ENCODE measurements around the gene GPX4.
"Not testable (repeated sequence)": the region's sequence is repeated elsewhere in the genome, so short reads cannot be mapped to it uniquely, and the experiment has no call there.

Gene GPX4

DNA sequence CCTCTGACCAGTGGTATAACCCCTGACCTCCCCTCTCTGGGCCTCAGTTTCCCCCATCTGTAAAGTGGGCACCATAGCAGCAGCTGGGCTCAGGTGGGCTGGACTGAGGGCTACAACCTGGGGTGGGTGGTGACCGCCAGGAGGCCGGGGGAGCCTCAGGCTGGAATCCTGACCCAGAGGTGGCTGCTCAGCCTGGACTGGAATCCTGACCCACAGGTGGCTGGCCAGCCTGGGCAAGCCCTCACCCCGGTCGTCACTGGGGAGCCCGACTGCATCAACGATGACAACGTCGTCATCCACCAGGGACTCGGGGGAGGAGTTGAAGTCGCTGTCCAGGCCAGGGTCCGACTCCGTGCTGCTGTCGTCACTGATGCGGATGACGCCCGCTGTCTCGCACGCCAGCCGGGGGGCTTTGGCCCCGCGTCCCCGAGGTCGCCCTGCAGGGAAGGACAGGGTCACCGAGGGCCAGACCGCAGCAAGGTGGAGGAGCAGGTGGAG lies 10.2 kb downstream of the GPX4 start:
- no peak for DNase-seq (ENCODE audit: low spot score)

DNA sequence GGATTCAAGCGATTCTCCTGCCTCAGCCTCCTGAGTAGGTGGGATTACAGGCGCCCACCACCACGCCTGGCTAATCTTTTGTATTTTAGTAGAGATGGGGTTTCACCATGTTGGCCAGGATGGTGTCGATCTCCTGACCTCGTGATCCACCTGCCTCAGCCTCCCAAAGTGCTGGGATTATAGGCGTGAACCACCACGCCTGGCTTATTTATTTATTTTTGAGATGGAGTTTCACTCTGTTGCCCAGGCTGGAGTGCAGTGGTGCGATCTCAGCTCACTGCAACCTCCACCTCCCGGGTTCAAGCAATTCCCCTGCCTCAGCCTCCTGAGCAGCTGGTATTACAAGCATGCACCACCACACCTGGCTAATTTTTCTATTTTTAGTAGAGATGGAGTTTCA lies 10.9 kb downstream of the GPX4 start:
- not testable (repeated sequence) for DNase-seq (ENCODE audit: low spot score)

DNA sequence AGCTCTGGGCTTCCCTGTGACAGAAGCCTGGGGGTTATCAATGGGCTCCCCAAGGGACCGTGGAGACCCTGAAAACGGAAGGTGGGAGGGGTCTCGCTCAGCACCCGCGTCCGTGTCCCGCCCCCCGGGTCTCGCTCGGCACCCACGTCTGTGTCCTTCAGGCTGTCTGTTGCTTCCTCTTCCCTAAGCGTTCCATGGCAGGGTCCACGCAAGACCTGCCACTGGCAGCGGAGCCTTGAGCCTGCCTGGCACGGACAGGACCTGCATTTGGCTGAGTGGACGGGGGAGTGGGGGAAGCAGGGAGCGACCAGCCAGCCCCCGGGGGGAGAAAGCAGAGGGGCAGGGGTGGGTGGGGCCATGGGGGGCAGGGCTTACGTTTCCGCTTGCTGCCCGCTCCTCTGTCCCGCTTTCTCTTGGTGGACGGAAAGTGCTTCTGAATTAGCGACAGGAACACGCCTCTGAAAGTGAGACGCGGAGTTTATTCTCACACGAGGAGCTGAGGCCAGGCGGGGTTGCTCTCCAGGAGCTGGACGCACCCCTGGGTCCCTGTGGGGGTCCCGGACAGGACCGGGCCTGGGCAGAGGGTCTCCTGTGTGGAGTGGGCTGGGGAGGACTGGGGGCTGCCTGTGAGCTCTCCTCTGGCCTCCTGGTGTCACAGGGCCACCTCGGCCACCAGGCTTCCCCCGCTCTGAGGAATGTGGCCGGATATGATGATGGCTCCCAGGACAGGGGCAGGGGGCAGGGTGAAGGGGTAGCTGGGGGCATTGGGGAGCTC lies 12.0 kb downstream of the GPX4 start:
- no peak for DNase-seq (ENCODE audit: low spot score)

DNA sequence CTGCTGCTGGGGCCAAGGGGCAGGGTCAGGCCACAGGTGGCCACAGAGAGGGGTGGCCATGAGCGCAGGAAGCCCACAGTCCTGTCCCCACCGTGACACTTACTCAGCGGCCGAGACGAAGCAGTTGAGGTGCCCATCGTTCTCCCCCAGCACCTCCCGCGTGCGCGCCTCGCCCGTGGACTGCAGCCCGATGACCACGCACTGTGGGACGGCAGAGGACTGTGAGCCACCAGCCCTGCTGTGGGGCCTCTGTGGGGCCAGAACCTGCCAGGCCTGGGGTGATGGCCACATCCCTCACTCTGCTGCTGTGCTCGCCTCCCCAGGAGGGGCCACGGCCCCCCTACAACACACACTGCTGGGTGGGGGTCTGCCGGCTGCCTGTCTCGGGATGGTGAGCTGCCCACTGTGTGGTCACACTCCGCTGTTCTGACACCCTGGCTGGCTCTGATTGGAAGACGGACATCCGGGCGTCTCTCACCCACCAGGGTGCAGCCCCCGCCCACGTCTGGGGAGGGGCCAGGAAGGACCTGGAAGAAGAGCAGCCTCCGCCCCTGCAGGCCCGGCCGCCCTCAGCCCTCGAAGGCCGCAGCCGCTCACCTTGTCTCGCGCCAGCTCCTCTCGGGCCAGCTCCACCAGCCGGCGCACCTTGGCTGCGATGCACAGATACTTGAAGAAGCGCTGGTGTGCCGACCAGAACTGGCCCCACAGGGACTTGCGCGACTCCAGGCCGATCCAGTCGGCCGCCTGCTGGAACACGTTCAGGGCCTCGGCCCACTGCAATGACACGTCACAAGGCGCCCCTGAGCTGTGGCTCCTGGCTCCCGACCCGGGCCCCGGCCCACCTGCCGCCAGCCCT lies 13.2 kb downstream of the GPX4 start:
- DNase-seq (ENCODE audit: low spot score), result no peak

DNA sequence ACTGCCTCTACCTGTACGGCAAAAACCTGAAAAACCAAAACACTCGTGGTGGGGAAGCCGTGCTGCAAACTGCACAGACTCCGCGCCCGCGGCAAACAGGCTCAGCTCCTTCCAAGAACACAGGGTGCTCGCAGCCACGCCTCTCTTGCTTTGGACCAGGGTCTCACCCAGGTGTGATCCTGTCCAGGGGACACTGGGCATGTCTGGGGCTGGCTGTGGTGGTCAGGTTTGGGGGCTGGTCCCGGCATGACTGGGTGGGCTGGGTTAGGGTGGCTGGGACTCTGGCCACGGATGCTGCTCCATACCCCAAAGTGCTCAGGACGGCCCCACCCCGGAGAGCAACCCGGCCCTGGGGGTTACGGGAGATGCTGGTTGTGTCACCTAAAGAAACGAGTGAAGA lies 13.9 kb downstream of the GPX4 start:
- no peak for DNase-seq (ENCODE audit: low spot score)

DNA sequence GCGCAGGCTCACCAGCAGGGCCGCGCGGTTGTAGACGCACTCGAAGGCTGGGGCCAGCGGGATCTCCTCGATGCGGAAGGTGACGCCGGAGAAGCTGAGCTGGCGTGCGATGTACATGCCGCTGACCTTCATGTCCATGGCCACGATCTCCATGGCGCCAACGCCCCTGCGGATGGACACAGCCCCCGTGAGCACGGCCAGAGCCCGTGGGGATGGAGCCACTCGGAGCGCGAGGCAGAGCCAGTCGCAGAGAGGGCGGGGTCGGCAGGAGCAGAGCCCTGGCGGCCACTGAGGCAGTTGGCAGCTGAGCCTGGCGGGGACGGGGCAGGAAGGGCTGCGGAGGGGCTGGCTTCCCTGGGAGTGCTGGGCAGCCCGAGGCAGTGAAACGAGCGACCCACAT lies 15.2 kb downstream of the GPX4 start:
- DNase-seq (ENCODE audit: low spot score), result no peak

DNA sequence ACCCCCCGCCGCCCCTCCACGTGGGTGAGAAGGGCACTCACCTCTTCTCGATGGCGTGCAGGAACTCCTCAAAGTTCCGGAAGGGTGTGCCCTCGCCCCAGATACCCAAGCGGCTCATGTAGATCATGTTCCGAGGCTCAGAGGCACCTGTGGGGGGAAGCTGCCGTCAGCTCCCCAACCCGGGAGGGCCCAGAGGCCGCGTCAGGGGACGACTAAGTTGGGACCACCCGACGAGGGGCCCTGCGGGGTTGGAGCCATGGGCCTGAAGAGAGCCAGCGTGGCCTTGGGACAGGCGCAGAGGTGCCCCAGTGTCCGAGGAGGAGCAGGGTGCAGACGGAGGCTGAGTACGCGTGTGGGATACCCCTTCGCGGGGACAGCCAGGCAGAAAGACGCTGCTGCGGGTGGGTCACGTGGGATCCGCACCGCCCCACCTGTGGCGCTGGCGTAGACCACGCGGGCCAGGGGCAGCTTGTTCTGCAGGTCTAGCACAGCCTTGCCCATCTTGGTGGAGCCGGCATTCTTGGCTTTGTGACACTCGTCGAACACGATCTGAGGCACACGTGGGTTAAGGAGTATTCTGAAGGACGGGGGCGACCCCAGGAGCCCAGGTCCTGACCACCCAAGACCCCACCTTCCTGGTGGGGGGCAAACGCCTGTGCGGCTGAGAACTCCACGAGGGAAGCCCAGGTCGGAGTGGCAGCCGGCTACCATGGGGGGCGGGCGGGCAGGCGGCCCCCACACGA lies 15.9 kb downstream of the GPX4 start:
- no peak for DNase-seq (ENCODE audit: low spot score)

DNA sequence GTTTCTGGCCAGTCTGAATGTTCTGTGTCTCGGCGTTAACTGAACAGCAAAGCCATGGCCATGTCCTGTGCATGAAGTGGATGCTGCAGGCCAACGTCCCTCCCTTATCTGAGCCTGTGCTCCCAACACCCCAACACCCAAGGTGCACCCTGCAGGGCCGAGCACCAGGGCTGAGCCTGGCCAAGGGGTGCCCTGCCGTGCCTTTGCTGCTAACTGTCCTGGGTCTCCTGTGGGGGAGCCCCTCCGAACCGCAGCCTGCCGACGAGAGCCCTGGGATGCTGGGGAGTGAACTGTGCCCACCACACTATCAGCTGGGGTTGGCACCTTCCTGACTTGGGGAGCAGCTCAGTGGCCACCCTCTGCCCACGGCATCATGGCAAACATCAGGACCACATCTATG lies 17.6 kb downstream of the GPX4 start:
- DNase-seq (ENCODE audit: low spot score), result no peak

DNA sequence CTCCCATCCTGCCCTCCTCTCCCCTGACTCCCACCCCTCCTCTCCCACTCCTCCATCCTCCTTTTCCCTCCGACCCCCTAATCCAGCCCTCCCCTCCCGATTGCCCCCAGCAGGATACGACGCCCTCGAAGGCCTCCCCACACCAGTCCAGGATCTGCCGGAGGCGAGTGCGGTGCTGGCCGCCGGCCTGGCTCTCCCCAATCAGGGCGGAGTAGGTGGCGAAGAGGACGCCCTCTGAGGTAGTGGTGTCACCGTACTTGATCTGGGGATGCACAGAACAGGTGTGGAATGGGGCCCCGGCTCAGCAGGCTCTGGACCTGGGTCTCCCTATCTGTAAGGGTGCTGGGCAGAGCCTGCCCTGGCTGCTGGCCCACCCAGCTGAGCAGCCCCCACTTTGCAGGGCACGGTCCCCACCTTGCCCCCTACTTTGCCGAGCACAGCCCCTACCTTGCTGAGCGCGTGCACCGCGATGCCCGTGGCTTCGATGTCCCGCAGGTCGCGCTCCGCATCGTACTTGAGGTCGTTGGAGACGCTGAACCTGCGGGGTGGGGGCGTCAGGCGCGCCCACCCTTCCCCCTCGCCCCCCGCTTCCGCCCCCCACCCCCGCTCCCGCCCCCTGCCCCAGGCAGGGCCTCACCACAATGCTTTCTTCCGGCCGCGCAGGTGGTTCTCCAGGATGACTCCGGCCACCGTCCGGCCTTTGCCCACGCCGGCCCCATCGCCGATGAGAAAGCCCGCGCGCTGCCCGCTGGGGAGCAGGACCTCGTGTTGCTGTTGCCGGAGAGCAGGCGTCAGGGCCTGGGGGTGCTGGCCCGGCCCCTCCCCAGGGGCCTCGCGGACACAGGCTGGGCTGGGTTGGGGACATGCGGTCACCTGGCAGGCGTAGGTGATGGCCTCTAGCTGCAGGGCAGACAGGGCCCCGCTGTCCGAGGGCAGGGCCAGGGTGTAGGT lies 18.5 kb downstream of the GPX4 start:
- DNase-seq (ENCODE audit: low spot score), result no peak

DNA sequence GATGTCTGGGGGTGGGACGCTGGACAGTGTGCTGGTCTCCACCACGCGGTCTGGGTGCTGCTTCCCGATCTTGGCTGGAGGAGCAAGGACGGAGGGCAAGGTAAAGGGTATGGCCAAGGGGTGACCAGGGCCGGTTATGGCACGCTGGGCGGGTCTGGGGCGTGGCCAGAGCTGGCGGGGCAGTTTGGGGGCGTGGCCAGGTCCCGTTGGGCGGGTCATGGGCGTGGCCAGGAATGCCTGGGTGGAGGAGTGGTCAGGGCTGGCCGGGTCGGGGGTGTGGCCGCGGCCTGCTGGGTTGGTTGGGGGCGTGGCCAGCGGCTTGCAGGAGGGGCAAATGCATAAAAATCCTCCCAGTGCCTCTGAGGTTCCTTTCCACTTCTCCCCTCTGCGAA lies 19.2 kb downstream of the GPX4 start:
- no peak for DNase-seq (ENCODE audit: low spot score)

DNA sequence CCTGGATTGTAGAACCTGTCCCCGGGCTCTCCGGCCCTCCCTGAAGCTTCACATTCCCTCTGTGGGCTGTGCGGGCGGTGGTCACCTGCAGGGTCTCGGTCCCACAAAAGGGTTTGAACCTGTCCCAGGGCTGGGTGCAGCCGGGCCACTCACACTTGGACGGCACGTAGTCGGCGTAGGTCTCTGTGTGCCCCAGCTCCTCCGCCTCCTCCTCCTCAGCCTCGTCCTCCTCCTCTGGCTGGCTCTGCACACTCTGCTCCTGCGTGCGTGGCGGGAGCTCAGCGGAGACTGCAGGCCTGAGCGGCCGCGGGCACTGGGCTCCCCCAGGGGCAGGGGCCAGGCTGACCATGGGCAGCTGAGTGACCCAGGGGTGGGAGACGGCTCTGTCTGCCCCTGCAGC lies 19.6 kb downstream of the GPX4 start:
- no peak for DNase-seq (ENCODE audit: low spot score)

DNA sequence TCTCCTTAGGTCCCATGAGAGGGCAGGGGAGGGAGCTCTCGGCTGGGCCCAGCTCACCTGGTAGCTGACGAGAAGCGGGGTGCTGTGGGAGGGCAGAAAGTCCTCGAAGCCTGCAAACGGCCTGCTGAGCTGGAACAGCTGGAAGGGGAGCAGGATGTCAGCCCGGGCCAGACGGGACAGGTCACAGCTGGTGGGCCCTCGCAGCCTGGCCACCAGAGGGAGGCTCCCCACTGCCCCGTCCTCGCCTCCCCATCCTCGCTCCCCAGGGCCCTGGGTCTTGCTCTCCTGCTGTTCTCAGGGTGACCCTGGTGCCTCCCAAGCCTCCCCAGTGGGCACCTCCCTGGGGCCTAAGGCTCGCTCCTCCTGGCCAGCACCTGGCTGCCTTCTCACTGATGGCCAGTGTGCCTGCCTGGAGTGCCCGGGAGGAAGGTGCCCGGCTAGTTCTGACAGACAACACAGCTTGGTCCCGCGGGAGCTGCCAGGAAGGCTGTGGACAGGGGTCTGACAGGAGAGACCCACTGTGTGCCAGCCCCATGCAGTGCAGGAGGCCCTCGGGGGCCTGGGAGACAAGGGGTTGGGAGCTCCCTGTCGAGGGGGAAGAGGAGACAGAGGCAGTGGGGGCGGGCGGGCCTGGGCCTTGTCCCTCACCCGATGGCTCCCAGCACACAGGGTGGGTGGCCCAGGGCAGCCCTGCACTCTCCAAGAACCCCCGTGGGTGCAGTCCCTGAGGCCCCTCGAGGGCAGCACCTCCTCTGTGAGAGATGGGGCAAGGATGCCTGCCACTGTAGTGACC lies 20.3 kb downstream of the GPX4 start:
- no peak for DNase-seq (ENCODE audit: low spot score)

DNA sequence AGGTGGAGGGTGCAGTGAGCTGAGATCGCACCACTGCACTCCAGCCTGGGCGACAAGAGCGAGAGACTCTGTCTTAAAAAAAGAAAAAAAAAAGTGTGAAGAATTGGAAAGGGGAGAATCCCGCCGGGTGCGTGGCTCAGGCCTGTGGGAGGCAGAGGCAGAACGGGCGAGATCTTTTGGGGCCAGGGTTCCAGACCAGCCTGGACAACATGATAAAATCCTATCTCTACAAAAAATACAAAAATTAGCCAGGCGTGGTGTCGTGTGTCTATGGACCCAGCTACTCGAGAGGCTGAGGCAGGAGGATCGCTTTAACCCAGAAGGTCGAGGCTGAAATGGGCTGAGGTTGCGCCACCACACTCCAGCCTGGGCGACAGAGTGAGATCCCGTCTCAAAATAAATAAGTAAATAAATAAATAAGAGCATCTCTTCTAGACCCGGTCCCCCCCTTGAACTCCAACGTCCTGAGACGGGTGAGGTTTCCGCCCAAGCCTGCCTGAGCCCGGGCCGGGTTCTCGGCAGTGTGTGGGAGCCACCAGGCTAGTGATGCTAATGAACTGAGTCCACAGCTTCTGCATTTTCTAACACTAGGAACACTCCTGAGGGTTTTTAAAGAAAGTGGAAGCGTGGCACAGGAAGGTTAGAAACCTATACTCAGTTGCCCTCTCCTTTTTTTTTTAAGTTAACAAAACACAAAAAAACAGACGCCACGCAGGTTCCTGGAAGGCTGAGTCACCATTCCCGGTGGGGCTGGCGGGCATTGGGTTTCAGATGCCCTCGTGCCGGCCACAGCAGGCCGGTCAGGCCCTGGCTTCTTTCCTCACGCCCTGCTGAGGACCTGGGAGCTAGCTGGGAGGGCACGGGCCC lies 22.0 kb downstream of the GPX4 start:
- DNase-seq (ENCODE audit: low spot score), result no peak

DNA sequence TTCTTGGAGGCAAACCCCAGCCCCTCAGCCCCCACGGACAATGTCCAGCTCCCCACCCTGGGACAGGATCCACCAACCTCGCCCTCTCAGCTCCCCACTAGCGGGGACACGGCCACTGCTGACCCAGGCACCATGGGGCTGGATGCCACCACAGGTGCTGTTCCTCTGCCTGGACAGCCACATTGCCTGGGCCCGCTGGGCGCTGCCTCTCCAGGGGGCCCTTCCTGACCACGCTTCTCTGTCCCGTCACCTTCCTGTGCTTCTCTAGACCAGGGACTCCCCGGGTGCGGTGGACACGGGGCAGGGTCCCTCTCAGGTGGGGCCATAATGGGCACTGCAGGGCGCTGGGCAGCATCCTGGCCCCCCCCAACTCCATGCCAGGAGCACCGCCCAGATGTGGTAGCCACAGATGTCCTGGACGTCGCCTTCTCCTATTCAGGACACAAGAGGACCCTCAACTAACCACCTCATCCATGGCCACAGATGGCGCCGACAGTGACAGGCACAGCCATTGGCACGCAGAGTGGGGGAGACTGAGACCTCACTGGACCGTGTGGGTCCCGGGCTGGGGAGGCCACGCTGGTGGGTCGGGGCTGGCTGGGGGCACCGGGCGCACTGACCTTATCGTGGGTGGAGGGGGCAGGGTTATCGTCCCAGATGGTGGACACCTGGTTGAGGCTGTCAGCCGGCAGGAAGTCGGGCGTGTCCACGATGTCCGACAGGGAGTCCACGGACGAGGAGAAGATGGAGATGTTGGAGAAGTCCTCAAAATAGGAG lies 23.4 kb downstream of the GPX4 start:
- no peak for DNase-seq (ENCODE audit: low spot score)

DNA sequence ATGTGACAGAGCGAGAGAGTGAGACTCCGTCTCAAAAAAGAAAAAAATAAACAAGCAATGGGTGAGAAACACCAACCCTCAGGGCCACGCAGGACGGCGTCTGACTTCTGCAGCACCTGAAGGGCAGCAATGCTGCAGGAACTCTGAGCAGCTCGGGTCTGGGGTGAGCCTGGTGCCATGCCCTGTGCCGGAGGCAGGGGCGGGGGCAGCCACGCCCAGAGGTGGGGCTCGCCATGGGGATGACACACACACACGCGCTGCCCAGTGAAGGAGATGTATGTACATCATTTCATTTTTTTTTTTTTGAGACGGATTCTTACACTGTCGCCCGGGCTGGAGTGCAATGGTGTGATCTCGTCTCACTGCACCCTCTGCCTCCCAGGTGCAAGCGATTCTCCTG lies 24.3 kb downstream of the GPX4 start:
- no peak for DNase-seq (ENCODE audit: low spot score)

DNA sequence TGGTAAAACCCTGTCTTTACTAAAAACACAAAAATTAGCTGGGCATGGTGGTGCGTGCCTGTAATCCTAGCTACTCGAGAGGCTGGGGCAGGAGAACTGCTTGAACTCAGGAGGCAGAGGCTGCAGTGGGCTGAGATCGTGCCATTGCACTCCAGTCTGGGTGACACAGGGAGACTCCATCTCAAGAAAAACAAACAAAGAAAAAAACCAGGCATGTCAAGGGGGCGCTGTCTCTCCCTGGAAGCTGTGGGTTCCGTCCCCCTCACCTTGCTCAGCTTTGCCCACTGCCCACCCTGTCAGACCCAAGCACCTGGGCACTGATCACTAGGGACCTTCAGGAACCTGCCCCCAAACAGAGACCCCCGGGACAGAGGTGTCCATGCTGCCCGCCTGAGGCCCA lies 25.3 kb downstream of the GPX4 start:
- not testable (repeated sequence) for DNase-seq (ENCODE audit: low spot score)

DNA sequence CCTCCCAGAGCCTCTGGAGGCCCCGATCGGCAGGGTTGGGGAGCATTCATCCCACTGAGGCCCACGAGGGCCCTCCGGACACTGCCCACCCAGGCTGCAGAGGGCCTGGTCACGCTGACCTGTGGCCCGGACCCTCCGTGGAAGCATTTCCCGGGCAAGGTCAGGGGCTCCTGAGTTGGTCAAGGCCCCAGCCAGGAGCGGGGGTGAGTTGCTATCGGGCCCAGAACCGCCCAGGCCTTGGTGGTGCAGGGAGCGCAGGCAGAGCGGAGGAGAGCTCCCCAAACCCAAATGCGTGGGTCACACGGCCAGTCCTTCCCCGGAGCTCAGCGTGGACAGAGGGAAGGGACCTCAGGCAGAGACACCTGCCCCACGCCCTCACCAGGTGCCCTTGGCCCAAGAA lies 25.7 kb downstream of the GPX4 start:
- DNase-seq (ENCODE audit: low spot score), result no peak

DNA sequence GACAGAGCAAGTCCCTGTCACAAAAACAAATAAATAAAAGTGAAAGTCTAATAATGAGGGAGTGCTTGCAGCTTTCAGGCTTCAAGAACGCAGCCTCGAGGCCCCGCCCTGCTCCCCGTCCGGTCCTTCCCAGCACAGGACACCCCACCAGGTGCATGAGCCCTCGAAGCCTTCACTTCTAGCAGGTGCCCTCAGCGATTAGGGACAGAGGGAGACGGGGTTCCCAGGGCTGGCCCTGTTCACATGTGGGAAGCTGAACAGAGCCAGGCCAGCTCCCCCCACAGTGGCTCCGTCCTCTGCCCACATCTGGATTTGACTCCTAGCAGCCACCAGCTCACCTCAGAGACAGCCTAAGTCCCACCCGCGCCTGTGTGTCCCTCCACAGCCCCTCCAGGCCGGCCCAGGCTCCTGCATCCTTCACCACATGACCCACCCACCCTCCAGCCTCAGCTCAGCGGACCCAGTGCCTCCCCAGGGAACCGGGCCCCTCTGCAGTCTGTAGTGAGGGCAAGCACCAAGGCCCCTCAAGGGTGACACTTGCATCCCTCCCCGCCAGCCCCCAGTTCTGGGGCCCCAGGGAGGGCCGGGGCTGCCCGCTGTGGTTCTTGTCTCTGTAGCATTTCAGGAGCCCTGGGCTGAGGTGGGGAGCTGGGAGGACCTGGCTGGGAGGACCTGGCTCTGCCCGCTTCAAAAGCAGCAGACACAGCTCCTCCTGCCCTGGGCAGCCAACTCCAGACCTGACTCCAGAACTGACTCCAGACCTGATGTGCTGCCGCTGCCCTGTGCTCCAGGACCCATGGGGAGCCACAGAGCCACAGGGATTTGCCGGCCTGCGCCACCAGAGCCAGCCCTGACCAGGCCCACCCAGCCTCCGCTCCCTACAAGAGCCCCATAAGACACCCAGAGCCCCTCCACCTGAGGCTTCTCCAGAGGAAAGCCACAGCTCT lies 27.2 kb downstream of the GPX4 start:
- no peak for DNase-seq (ENCODE audit: low spot score)

All from globus pallidus (tissue), 1 donor.